Activated T-helper 1 cell treated with anti-CD3 and anti-CD28 coated beads, Interleukin-2, amount 50 U/mL, for 16 hours (primary cell): Measurements from ENCODE around the gene RNASE2.
A peak's percentile ranks its signal among the peaks of the same experiment; 100 is the strongest.
"Not testable (repeated sequence)": the region's sequence is repeated elsewhere in the genome, so short reads cannot be mapped to it uniquely, and the experiment has no call there.

Source experiments
- DNase-seq, 2 donors: peaks; one replicate each; pipeline ENCODE4 v3.0.0-alpha.2; 2020; ENCODE audit warnings: low read depth in 1 of 2, low spot score in 1 of 2

The RNASE2 gene

DNA sequence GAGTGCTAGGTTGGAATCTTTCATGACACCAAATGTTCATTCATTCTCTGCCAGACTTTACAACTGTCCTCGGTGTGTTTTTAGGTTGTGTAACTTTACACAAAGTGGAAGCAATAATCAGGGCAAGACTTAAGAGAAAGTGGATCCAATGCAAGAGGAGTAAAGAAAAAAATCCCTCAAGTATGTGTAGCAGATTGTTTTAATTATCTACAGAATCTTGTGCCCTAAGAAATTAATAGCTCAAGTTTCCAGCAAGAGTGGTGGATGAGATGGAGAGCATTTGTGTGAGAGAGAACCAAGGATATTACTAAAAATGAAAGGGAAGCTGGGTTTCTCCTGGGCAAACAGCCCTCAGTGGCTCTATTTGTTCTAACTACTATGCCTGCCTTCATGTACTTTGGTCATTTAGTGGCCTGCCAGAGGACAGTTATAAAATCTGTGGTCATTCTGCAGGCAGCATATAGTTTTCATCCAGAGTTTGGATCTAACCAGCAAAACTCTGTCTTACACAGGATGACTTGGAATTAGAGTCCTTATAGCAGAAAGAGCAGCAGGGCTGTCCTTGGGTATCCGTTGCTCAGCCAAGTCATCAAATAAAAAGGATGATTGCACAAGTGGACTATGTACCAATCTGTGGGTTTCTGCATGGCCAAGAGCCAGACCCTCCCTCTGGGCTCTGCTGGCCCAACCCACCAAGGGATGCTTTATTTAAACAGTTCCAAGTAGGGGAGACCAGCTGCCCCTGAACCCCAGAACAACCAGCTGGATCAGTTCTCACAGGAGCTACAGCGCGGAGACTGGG lies at the start of gene RNASE2:
Gene RNASE2 (plus strand): TSS at position 752 of the 802 bp plus-strand sequence. CDS start 285 bp downstream, outside the sequence.
- not testable (repeated sequence) for DNase-seq

DNA sequence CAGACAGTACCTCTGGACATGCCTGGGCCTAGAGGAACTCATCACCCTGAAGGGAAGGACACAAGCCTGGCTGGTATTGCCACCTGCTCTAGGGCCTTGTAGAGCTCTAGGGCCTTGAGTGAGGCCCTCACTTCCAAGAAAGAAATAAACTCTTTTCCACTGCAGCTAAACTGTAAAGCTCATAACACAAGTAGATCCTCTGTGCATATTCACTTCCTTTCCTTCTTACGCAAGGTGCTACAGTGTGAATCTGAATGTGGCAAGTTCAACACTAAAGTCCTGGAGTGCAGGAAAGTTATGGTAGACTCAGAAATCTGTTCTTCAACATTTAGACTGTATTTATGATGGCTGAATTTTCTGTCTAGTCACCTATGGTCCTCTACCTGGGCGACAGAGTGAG lies 49.6 kb upstream of the RNASE2 start:
- DNase-seq, result no peak

DNA sequence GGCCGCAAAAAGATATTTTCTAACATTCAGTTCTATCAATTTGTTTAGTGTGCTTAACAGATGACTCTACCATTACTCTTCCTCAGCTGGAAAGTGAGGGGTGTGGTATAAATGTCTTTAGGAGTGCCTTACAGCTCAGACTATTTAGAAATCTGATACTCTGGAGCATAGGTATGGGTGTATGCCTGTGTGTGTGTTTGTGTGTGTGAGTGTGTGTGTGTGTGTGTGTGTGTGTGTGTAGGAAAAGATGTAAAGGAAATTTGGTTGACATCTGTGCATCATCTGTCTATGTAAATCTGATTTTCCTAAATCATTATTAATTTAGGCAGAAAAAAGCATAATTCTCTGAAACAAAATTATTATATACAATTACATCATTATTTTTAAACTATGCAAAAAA lies 48.1 kb upstream of the RNASE2 start:
- no peak for DNase-seq

DNA sequence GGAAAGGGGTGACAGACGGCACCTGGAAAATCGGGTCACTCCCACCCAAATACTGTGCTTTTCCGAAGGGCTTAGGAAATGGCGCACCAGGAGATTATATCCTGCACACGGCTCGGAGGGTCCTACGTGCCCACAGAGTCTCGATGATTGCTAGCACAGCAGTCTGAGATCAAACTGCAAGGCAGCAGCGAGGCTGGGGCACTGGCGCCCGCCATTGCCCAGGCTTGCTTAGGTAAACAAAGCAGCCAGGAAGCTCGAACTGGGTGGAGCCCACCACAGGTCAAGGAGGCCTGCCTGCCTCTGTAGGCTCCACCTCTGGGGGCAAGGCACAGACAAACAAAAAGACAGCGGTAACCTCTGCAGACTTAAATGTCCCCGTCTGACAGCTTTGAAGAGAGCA lies 44.5 kb upstream of the RNASE2 start:
- DNase-seq, result not testable (repeated sequence)

DNA sequence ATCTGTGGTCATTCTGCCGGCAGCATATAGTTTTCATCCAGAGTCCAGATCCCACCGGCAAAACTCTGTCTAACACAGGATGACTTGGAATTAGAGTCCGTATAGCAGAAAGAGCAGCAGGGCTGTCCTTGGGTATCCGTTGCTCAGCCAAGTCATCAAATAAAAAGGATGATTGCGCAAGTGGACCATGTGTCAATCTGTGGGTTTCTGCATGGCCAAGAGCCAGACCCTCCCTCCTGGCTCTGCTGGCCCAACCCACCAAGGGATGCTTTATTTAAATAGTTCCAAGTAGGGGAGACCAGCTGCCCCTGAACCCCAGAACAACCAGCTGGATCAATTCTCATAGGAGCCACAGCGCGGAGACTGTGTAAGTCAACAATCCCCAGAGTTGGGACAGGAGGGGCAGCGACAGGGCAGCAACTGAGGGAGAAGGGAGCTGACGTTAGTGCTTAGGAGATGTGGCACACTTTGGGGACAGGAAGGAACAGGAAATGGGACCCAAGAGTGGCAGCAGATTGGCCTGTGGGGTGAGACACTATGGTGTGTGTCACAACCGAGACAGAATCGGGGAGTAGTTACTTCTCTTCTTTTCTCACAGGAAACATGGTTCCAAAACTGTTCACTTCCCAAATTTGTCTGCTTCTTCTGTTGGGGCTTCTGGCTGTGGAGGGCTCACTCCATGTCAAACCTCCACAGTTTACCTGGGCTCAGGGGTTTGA lies 36.1 kb upstream of the RNASE2 start:
- not testable (repeated sequence) for DNase-seq

DNA sequence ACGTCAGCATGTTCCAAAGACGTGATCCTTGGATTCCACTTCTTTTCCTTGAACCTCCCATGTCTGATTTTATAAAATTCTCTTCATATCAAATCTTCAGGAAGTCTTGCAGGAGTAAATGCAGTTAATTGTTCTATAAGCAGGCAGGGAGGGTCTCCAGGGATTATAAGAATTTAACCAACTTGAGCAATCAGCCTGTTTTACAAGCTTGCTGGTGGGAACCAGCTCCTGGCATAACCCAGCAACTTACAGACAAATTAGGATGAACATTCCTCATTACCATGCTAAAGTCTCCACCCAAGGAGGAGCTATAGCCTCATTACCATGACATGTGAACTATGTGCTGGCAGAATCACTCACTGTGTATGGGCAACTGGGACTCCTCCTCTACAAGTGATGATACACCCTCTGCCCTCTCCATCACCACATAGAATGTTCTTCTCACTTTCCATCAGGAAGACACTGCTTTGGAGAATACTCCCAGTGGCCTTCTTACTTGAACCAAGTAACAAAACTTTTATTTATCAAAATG lies 31.5 kb upstream of the RNASE2 start:
- not testable (repeated sequence) for DNase-seq

DNA sequence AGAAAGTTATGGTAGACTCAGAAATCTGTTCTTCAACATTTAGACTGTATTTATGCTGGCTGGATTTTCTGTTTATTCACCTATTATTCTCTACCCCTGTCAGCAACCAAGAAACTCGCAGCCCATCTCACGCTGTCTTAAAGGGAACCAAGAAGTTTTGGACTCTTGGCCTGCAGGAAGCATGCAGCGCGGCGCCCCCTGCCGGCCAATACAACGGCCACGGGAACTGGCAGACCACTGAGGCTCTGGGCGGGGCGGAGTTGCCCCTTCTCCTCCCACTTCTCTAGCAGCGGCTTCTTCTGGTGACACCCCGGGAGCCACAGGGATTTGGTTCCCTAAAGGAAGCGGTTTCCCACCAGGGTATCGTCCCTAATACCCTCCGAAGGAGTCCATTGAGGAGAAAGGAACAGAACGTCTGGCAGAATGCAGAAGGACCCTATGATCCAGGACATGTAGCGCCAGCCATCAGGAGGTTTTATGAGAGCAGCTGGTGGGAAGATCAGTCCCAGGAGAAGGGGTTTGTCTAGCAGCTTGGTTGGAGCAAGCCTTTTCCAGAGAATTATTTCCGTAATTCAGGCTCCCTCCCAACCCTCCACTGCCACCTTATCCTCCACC lies 21.0 kb upstream of the RNASE2 start:
- DNase-seq, result peak in 1 of 2 donors; percentile 4

DNA sequence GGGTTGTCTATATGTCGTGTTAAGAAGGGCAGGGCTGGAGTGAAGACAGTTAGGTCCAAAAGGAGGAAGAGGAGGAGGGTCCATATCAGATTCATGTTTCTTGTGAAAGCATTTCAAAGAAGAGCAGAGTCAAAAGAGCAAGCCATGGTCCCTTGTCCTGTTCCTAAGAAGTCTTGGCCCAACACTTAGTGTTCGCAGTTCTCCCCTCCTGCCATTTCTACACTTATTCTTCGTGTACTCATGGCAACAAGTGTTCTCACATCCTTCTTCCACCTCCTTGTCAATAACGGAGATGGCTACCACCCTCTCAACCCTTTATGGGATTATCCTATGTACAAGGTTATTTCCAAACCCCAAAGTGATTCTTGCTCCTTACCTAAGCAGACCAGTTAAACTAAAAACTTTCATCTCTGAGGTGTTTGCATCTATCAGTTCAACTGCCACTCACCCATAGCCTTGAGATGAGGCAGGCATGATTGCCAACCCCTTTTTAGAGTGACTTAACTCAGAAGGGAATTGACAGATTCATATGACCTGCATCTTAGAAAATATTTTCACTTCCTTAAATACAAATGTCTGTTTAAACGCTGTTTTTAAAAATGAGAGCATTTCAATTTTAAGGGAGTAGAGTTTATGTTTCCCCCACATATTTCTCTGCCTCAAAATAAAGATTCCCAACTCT lies 19.8 kb upstream of the RNASE2 start:
- no peak for DNase-seq

DNA sequence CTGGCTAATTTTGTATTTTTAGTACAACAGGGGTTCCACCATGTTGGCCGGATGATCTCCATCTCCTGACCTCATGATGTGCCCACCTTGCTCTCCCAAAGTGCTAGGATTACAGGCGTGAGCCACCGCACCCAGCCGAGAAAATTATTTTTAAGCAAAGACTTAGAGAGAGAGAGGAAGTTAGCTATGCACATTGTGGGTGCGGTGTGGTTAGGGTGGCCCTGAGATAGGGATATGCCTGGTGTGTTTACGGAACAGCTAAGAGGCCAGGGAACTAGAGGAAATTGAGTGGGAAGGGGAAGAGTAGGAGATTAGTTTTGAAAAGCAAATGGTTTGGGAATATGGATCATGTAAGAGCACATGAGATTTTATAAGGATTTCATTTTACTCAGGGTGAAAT lies 10.1 kb upstream of the RNASE2 start:
- DNase-seq, result not testable (repeated sequence)

DNA sequence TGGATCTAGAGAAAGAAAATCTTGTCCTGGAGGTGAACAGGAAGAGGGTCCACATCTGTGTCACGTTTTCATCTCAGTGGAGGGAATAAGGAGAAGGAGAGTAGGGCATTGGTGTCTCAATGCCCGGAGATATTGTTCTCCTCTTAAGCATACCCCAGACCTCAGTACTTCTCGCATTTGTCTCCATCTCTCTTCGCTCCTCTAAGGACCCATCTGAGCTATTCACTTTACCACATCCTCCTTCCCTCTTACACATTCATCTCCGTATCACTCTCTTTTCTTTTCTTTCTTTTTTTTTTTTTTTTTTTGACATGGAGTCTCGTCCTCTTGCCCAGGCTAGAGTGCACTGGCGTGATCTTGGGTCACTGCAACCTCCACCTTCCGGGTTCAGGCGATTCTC lies 8.6 kb upstream of the RNASE2 start:
- DNase-seq, result not testable (repeated sequence)

DNA sequence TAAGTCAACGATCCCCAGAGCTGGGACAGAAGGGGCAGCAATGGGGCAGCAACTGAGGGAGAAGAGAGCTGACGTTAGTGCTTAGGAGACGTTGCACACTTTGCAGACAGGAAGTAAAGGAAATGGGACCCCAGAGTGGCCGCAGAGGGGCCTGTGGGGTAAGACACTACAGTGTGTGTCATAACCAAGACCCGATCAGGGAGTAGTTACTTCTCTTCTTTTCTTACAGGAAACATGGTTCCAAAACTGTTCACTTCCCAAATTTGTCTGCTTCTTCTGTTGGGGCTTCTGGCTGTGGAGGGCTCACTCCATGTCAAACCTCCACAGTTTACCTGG lies 219 bp downstream of the RNASE2 start:
- not testable (repeated sequence) for DNase-seq

DNA sequence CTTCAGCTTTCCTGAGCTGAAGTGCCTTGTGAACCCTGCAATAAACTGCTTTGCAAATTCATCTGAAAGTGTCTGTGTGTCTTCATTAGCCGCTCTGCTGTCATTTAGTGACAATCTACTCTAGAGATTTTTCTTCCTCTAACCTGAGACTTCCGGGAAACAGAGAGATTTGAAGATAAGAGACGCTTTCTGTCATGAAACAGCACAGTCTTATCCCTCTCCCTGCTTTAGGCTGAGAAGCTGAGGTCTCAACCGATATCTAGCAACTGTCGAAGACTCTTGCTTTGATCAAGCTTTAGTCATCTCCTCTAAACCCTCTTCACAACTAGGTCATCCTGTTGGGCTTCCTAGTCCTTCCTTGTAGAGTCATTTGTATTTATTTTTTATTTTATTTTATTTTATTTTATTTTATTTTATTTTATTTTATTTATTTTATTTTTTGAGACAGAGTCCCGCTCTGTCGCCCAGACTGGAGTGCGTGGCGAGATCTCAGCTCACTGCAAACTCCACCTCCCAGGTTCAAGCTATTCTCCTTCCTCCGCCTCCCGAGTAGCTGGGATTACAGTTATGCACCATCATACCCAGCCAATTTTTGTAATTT lies 1.2 kb downstream of the RNASE2 start:
- no peak for DNase-seq

DNA sequence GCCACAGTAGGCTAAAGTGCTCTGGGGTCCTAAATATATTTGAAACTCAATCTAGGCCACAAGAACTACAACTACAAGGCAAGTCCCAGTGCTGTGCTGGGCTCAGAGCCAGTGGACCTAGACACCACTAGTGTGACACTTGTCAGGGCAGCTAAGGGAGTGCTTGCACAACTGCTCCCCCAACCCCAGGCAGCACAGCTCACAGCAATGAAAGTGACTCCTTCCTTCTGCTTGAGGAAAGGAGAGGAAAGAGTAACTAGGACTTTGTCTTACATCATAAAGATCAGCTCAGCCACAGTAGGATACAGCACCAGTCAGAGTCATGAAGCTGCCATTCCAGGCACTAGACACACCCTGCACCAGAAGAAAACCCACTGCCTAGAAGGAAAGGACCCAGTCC lies 3.7 kb downstream of the RNASE2 start:
- DNase-seq, result not testable (repeated sequence)

DNA sequence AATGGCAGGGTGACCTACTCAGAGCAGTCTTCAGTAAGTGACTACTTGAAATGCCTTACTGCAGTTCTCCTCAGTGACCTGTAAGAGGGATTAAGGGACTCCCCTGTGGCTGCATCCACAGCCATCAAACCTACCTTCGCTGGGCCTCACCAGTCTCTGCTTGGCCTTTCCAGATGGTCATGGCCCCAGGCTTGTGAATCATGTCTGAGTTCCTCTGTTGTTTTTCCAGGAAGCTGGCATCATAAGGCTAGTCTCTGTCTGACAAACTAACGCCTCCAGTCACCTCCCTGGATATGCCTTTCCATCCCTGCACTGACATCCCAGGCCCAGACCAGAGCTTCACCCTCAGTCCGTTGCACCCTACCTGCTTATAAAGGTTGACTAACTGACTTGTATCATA lies 14.0 kb downstream of the RNASE2 start:
- no peak for DNase-seq

DNA sequence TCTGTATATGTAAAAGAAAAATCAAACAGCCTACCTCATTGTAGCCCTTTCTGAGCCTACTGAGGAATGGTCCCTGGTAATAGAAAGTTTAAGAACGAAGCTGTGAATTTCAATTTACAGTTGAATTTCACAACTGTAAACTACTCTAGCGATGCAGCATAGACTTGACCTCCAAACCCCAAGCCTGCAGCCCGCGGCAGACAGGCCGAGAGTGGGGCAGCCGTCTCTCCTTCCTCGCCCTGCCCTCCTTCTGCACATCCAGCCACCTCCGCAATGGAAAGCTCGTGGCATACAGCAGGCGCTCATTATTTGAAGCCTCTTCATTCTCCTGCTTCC lies 15.3 kb downstream of the RNASE2 start:
- DNase-seq, result no peak

DNA sequence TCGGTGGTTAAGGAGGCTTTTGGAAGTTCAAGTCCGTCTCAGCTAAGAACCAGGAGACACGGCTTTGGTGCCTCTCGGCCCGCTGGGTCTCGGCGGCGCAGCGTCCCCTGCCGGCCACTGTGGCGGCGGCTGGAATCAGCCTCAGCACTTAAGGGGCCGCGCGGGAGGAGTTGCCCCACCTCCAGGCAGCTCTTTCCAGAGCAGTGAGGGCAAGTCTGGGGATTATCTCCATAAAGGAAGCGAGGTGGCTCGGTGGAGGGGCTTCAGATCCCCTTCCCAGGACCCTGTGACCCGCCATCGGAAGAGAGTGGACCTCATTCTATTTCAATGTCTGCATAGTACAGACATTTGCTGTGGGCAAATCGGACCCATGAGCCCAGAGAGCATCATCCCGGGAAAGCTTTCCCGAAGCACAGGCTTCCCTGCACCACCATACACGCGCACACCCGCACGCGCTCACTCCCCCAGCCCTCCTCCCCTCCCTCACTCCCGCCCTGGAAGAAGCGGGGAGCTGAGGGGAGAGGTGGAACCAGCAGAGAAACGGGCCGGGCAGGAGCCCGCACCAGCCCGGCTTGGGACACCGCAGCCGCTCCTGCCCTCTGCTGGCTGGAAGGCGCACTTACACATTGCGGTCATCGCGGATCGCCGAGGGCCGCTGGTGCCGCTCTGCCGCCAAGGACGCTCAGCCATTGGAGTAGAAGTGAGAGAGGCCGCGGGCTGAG lies 15.9 kb downstream of the RNASE2 start:
- peak; percentile 56 to 63 for DNase-seq

DNA sequence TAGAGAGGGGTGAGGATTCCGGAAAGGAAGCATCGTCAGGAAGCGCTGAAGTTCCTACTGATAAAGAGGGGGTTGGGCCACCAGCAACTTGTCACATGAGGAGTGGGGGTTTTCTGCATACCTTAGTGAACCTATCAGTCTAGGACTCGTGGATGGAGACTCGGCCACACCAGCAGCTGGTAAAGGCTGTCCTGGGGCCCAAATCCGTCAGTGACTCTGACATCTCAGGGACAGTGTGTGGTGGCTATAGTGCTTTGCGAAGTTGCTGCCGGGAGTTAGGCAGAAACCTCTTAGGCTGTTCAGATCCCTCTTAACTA lies 16.4 kb downstream of the RNASE2 start:
- no peak for DNase-seq

DNA sequence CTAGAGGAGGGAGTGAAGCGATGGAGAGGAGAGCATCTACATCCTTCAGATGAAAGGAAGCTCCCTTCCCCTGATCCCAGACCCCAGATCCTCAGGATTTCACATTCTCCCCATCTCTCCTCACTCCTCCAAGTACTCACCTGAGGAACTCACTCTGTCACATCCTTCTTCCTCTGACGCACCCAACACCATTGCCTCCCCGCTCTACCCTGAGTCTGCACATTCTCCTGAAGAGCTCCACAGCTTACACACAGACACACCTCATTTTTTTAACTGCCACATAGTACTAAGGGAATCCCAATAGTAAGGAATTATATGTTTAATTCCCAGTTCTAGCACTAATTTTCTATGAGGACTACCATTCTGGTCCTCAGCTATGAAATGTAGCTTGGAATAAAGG lies 18.2 kb downstream of the RNASE2 start:
- DNase-seq, result no peak

DNA sequence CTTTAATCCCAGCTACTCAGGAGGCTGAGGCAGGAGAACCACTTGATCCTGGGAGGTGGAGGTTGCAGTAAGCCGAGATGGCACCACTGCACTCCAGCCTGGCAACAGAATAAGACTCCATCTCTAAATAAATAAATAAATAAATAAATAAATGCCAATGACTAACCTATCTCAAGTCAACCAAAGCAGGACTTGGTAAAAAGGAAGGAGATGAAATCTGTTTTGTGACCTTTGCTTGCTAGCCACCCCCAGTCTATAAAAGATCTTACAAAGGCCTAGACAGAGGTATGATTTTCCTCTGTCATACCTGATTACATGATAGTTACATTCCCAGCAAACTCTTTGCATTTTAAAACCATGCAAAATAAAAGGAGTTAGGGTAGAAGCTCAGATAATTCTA lies 21.0 kb downstream of the RNASE2 start:
- no peak for DNase-seq

DNA sequence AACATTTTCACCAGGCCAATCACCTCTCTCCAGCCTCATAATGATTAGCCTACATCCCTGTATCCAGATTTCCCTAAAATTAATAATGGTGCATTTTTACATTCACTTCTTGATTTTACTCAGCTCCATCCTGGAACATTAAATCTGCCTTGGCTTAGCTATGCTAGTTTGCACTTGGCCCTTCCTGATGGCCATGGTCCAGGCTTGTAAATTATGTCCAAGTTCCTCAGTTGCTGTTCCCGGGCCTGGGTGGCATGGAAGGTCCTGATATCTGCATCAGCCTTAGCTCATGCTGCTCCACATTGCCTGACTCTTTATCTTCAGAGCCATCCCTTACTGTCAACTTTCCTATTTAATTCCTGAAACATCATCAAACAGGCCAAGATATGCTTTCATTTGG lies 23.4 kb downstream of the RNASE2 start:
- DNase-seq, result no peak

DNA sequence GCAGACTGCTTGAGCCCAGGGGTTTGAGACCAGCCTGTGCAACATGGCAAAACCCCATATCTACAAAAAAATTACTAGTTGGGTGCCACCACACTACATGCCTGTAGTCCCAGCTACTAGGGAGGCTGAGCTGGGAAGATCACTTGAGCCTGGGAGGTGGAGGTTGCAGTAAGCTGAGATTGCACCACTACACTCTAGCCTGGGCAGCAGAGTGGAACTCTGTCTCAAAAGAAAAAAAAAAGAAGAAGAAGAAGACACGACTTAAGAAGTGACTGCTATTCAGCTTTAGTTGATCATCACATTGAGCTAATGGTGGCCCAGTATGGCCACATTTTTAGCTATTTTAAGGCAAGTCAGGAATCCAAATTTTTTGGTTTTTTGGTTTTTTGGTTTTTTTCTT lies 25.6 kb downstream of the RNASE2 start:
- DNase-seq, result no peak
